RWPE2 (cell line): ENCODE measurements around the gene MRPL24.

Experiments
- ATAC-seq: fragments of 200-7000 bp; cut with Tn5 transposase; 3 replicates; pipeline ENCODE4 v1.9.1; 2021; ENCODE audit warnings: low read depth
- DNase-seq: peaks from one replicate; pipeline ENCODE4 v3.0.0-alpha.2; 2020; ENCODE audit warnings: low spot score
- H3K27ac ChIP-seq: fragments of 450-650 bp; 2 replicates; pipeline ENCODE4 v1.5.1; 2017; ENCODE audit warnings: mild to moderate bottlenecking; ENCODE audit not compliant: poor library complexity, severe bottlenecking
- H3K27me3 ChIP-seq: fragments of 250-450 bp; sonication (Bioruptor Pico); 2 replicates; pipeline ENCODE4 v1.5.1; 2021; ENCODE audit warnings: mild to moderate bottlenecking, moderate library complexity; ENCODE audit not compliant: insufficient read depth, poor library complexity, severe bottlenecking
- H3K36me3 ChIP-seq: fragments of 250-450 bp; sonication (Bioruptor Pico); 2 replicates; pipeline ENCODE4 v1.5.1; 2020; ENCODE audit warnings: low read depth, mild to moderate bottlenecking, moderate library complexity
- H3K4me1 ChIP-seq: fragments of 250-450 bp; sonication (Bioruptor Pico); 2 replicates; pipeline ENCODE4 v1.5.1; 2021; ENCODE audit warnings: mild to moderate bottlenecking, moderate library complexity; ENCODE audit not compliant: insufficient read depth, poor library complexity, severe bottlenecking
- H3K4me3 ChIP-seq: fragments of 250-450 bp; sonication (Bioruptor Pico); 2 replicates; pipeline ENCODE4 v1.5.1; 2021; ENCODE audit warnings: mild to moderate bottlenecking, moderate library complexity; ENCODE audit not compliant: severe bottlenecking
- H3K9me3 ChIP-seq: fragments of 250-450 bp; sonication (Bioruptor Pico); 2 replicates; pipeline ENCODE4 v1.5.1; 2021; ENCODE audit warnings: mild to moderate bottlenecking, moderate library complexity; ENCODE audit not compliant: severe bottlenecking
- TF ChIP-seq, protein P1 (sequence below): fragments of 450-650 bp; IDR thresholded peaks from one replicate; pipeline ENCODE4 v1.5.1; 2017; ENCODE audit warnings: mild to moderate bottlenecking, moderate library complexity; ENCODE audit not compliant: poor library complexity, severe bottlenecking

Gene MRPL24

DNA sequence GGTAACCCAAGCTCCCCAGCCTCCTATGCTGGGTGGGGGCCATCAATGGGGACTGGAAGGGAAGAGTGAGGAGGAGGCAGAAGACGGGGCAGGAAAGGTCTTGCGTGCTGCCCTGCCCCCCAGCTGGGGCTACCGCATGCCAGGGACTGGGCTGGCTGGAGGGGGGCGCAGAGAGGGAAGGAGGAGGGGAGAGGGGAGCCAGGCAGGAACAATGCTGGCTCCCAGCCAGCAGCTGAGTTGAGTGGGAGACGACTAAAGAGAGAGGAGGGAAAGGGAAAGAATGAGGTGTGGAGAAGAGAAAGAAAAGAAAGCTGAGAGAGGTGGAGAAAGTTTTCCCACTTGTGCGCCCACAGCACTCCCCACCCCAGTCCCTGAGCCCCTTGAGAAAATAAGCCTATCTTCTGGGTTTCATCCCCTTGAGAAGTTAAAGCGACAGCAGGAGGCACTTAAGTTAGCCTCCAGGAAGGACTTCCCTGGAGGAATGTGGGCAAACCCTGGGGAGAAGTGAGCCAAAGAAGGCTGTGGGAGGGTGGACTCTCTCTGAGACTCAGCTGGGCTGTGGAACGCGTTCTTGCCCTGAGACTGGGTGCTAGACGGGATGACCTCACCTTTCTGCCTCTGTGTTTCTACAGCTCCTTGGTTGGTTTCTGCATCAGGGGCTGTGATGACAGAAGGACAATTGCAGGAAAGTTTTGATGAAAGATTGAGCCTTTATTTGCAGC, 50.8 kb downstream of the MRPL24 start:
- TF ChIP-seq, protein P1, sequence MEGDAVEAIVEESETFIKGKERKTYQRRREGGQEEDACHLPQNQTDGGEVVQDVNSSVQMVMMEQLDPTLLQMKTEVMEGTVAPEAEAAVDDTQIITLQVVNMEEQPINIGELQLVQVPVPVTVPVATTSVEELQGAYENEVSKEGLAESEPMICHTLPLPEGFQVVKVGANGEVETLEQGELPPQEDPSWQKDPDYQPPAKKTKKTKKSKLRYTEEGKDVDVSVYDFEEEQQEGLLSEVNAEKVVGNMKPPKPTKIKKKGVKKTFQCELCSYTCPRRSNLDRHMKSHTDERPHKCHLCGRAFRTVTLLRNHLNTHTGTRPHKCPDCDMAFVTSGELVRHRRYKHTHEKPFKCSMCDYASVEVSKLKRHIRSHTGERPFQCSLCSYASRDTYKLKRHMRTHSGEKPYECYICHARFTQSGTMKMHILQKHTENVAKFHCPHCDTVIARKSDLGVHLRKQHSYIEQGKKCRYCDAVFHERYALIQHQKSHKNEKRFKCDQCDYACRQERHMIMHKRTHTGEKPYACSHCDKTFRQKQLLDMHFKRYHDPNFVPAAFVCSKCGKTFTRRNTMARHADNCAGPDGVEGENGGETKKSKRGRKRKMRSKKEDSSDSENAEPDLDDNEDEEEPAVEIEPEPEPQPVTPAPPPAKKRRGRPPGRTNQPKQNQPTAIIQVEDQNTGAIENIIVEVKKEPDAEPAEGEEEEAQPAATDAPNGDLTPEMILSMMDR = no peak
- H3K4me3 ChIP-seq = no peak overlapping the region
- DNase-seq (no peak), ATAC-seq (no peak)
- no peaks in the 10 kb centered on the region for H3K36me3 ChIP-seq
- peaks cover 55% of the 10 kb centered on the region for H3K4me1 ChIP-seq
- H3K27me3 ChIP-seq = no peaks in the 10 kb centered on the region
- H3K27ac ChIP-seq = no peak overlapping the region
- H3K9me3 ChIP-seq = no peaks in the 10 kb centered on the region

DNA sequence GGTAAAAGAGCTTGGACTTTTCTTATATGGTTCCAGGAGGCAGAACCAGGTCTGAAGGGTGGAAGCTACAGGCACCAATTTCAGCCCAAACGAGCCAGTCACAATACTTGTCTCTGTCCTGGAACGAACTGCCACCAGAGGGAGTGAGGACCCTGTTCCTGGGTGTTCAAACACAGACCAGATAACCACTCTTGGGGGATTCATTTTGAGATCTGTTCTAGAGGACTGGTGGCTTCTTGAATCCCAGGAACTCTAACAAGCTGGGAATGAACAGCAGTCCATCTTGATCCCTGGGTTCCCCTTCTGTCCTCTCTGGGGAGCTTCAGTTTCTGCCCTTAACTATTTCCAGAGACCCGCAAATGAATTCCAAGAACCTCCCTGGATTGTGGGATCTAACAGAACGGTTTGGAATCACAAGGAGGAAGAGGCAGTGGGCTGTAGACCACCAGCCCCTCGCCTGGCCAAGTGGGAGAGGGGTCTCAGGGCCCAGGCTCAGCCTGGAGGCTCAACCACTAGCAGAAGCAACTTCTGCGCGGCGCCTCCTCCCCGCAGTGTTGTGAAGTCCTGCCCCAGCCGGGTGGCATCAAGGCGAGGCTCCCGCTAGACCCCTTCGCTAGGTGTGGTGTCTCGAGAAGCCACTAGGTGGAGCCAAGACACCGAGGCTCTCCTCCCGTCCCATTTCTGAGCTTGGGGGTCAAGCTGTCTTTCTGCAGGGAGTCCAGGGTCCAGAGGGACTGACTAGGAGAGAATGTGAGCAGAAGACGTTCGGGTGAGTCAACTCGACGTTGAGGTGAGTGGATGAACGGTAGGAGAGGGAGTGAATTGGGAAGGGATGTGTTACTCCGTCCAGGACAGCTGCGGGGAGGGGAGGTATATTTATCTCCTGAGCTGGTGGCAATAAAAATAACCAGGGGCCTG, 51.6 kb downstream of the MRPL24 start:
- DNase-seq (no peak), ATAC-seq (peak; percentile 70)
- Histone ChIP-seq H3K4me3 (no peak overlapping the region), H3K4me1 (peaks cover 59% of the 10 kb centered on the region), H3K27ac (no peak overlapping the region), H3K27me3 (no peaks in the 10 kb centered on the region), H3K36me3 (no peaks in the 10 kb centered on the region), H3K9me3 (no peaks in the 10 kb centered on the region)
- TF ChIP-seq, protein P1 = peak; percentile 95
